GM21515 (cell line): ENCODE data around the gene IP6K1.
A peak's percentile ranks its signal among the peaks of the same experiment; 100 is the strongest.
"Not testable (repeated sequence)": the region's sequence is repeated elsewhere in the genome, so short reads cannot be mapped to it uniquely, and the experiment has no call there.

Experiments used
- ATAC-seq: cut with Tn5 transposase; IDR thresholded peaks from one replicate; pipeline ENCODE4 v1.9.1; 2021; ENCODE audit not compliant: unreplicated experiment

The IP6K1 gene

GRCh38 chr3:49689908-49690624, 96.3 kb downstream of the IP6K1 start:
- ATAC-seq = not testable (repeated sequence)

DNA sequence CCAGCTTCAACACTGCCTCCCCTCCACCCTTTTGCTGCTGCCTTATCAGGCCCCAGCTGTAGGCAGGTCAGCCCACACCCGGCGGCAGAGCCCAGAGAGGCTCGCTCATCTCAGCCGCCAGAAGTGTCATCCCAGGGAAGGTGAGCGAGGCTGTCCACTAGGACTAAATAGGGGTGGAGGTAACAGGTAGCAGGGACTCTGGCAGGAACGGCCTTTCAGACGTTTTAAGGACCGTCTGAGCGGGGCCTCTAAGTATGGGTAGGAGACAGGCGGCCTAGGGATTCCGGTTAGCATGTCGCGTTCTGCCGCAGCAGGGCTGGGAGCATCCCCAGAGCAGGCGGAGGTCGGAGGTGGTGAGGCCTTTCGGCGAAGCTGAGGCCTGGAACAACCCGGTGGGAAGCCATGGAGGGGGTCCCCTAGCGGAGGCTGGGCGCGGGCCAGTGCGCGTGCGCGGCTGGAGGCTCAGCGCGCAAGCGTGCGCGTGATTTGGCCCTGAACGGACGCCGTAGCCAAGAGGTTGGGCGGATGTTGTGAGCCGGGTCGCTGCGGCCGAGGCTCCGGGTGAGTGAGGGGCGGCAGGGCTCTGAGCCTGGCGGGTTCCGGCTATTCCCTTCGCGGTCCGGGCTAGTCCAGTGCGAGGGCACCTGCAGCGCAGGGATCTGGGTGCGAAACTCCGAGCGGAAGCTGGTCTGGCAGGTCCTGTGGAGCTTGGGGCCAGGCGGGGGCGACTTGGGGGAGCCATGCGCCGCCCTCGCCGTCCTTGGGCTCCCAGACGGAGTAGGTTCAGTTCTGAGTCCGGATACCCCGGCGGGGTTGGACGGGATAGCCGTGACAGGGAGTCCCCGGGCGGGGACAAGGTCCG, 97.1 kb downstream of the IP6K1 start, which contains the start of the genes MST1 and RNF123:
Gene MST1 (minus strand): TSS at position 429 of the 862 bp plus-strand sequence. CDS start 783 bp downstream, outside the sequence.
Gene RNF123 (plus strand): TSS at position 512 of the 862 bp plus-strand sequence. CDS start 1,609 bp downstream, outside the sequence.
- peak; percentile 49 for ATAC-seq

DNA sequence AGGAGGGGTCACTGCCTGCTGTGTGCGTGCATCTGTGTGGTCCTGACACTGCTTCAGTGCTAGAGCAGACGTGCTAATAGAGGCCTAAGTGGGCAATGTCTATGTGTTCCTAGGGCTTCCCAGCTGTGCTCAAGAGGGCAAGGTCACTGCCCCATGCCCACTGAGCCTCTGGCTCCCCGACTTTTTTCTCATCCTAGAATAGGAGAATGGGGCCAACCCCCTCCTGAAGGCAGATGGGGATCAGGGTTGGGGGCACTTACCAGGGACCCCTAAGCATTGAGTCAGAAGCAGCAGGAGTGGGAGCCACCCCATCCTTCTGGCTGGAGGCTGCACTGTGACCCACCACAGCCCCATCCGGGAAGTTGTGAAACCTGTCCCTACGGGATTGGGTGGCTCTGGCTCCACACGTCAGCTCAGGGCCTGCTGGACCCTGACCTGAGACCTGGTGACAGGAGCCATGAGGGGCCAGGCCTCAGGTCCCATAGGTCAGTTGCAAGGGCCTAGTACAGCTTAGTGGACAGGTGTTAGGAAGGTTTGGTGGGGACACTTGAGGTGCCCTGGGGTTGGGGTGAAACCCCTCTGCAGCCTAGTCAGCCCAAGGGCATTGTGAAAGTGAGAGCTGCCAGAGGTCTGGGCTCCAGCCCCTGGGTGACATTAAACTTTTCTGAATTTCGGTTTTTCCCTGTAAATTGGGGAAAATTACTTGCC, 97.8 kb downstream of the IP6K1 start:
- peak; percentile 4 for ATAC-seq

DNA sequence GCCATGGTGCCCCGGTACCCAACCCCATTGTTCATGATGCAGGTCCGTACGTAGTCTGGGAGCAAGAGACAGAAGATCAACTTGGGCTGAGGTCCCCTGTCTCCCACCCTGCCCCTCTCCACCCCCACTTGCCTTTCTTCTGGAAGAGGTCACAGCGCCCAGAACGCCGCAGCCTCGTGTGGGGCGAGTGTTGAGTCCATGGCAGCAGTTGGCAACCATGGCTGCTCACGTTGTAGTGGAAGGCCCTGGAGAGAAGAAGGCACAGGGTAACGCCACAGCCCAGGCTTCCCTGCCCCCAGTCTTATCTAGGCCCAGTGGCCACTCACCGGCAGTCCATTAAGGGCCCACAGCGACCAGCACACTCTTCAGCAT, 98.9 kb downstream of the IP6K1 start:
- not testable (repeated sequence) for ATAC-seq

DNA sequence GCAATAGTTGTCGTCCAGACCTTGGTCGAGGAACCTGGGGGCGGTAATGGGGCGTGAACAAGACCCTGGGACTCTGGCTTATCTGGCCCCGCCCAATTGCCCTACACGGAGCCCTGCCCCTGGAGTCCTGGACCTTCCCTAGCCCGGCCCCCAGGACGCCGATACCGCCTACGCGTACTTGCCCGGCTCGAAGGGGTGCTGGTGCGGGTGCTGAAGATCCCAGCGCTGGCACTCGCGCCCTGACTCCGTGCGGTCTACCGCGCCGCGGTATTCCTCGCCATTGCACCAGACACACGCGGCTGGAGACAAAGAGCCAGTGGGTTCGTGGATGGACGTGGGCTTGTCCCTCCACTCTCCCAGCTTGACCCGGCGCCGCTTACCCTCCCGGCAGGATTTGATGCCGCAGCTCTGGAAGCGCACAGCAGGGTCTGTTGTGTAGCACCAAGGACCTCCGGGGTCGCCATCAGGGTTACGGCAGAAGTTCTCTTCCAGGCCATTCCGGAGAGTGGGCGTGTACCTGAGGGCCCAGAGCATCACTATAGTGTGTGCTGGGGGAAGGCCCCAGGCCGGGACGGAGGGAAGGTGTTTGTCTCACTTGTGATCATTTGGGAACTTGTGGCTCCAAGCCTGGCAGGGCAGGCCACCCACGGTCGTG, 99.4 kb downstream of the IP6K1 start:
- not testable (repeated sequence) for ATAC-seq

- not testable (repeated sequence) for ATAC-seq
Observed at GRCh38 chr3:49686346-49686745, 100.0 kb downstream of the IP6K1 start.

DNA sequence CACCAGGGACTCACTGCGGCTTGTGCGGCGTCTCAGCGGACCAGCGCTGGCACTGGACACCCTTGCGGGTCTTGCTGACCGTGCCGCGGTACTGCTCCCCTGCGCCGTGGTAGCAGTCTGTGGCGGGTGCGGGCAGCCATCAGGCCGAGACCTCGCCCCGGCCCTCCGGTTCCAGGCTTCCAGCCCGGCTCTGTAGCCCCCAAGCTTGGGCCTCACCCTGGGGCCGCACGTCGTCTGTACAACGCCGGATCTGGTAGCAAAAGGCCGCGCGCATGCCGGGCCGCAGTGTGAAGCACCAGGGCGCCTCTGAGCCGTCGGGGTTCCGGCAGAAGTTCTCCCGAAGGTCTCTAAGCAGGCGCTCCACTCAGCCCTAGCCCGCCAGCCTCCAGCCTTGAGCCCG, 100.5 kb downstream of the IP6K1 start:
- not testable (repeated sequence) for ATAC-seq

- ATAC-seq = not testable (repeated sequence)
Observed at GRCh38 chr3:49685103-49685502, 101.2 kb downstream of the IP6K1 start.

DNA sequence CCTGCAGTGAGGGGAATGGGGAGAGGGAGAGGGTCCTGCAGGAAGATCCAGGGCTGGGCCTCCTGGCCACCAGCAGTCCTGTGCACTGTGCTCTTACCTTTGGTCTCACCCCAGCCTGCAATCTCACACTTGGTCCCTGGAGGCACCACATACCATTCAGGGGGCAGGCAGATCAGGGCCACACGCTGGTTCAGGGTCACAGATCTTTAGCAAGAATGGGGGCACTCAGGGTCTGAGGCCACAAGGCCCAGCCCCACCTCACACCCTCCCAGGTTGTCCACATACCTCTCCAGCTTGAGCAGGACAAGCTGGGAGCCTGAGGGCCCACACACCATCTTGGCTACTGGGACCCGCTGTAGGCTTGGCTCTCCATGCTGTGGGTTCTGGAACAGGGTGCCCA, 101.9 kb downstream of the IP6K1 start:
- ATAC-seq = not testable (repeated sequence)

- ATAC-seq = no peak
Observed at GRCh38 chr3:49683162-49683561, 103.2 kb downstream of the IP6K1 start.

DNA sequence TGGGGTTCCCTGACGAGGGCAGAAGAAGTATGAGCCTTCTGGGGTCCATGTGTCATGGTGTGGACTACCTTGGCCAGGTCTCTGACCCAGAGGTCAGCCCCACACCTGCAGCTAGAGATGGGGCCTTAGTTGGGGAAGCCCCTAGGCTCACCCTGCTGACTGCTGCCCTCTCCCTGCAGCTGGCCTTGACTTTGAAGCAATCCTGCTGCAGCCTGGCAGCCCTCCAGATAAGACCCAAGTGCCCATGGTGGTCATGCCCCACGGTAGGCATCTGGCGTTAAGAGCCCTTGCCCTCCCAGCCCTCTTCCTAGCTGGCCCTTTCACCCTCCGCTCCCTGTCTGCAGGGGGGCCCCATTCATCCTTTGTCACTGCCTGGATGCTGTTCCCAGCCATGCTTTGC, 104.8 kb downstream of the IP6K1 start:
- no peak for ATAC-seq

DNA sequence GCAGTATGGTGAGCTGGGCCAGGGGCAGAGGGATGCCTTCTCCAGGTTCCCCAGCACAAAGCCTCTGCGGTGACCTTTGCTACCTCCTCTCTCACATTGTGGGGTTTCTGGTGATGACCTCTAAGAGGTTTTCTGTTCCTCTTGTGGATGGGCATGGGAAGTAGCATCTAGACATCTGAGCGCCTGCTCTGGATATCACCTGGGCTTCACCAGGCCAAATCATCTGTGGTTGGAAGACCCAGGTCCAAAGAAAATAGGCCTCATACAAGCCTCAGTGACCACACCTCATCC, 105.2 kb downstream of the IP6K1 start:
- no peak for ATAC-seq

DNA sequence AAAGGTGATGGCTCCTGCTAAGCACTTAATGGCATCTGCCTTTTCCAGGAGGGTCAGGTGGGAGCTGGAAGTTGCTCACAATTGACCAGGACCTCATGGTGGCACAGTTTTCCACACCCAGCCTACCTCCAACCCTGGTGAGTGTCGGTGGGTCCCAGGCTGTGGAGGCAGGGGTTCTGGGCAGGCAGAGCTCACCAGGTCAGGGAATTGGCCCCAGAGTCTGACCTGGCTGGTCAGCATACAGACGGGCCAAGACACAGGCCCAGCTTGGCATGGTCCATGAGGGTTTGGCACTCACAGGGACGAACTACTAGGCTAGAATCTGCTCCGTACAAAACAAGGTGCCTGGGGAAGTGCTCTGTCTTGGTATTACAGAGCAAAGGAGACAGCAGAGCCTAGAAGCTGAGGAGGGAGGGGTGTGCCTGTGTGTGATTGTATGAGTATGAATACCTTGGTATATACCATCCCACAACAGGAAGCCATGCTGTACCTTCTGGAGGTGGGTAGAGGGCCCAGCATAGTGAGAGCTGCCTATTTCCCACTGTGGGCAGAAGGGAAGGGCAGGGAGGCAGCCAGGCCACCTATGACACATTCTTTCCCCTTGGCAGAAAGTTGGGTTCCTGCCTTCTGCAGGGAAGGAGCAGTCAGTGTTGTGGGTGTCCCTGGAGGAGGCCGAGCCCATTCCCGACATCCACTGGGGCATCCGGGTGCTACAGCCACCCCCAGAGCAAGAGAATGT, 105.7 kb downstream of the IP6K1 start:
- no peak for ATAC-seq

DNA sequence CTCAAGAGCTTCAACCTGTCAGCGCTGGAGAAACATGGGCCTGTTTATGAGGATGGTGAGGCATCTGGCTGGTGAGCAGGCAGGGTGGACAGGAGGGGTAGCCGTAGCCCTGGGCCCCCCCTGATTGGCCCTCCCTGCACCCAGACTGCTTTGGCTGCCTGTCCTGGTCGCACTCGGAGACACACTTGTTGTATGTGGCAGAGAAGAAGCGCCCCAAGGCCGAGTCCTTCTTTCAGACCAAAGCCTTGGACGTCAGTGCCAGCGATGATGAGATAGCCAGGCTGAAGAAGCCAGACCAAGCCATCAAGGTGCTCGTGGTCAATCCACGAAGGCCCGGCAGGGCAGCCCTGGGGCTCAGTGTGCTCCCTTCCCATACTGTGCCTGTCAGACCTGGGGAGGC, 110.4 kb downstream of the IP6K1 start:
- ATAC-seq = no peak

GRCh38 chr3:49674497-49674983, 111.8 kb downstream of the IP6K1 start:
- ATAC-seq = peak; percentile 18
